IMR-90 (cell line): ENCODE data around the gene INPP5D. TPM values are rescaled to one million over a fixed set of nuclear protein-coding genes. Genes with fewer than 3 reads are reported as not detected.

ENCODE experiments used
- ATAC-seq: fragments of 200-7000 bp; cut with Tn5 transposase; 2 replicates; pipeline ENCODE4 v1.9.1; 2020; ENCODE audit warnings: low read depth, mild to moderate bottlenecking, moderate library complexity
- BruUV-seq: library from RNA; stranded (reverse); fragments of 400-500 nt; replicated peaks from 2 replicates; lab custom pipeline; 2021; lab: Mats Ljungman, UMichigan
- CTCF ChIA-PET: fragments of 300-600 bp; formaldehyde crosslinking; extraction: SDS; loops from one replicate; lab custom pipeline; 2021; ENCODE audit warnings: antibody characterized with exemption; lab: Yijun Ruan, JAX
- POLR2A ChIA-PET: fragments of 300-600 bp; sonication (Branson Sonifier 250); formaldehyde crosslinking; loops from one replicate; lab custom pipeline; 2022; ENCODE audit warnings: antibody characterized with exemption; ENCODE audit not compliant: unreplicated experiment; lab: Charles Lee
- DNase-seq: peaks from one replicate; pipeline ENCODE4 v3.0.0; 2013
- H2AFZ ChIP-seq: replicated peaks from 2 replicates; pipeline ENCODE3; 2013; ENCODE audit warnings: low read length, mild to moderate bottlenecking; ENCODE audit not compliant: poor library complexity
- H2AK5ac ChIP-seq: 2 replicates; pipeline ENCODE4 v1.6.1; 2013; ENCODE audit warnings: low read depth, low read length, inconsistent platforms
- H2AK9ac ChIP-seq: replicated peaks from 2 replicates; pipeline ENCODE3; 2013; ENCODE audit warnings: mild to moderate bottlenecking, low read depth, low read length, moderate library complexity; ENCODE audit not compliant: poor library complexity
- H2BK120ac ChIP-seq: 2 replicates; pipeline ENCODE4 v1.6.1; 2013; ENCODE audit warnings: low read depth, low read length, inconsistent platforms
- H2BK15ac ChIP-seq: 3 replicates; pipeline ENCODE4 v1.6.1; 2013; ENCODE audit warnings: low read depth, low read length, inconsistent platforms
- H2BK20ac ChIP-seq: 2 replicates; pipeline ENCODE4 v1.6.1; 2013; ENCODE audit warnings: low read depth, mild to moderate bottlenecking, inconsistent platforms, low read length, moderate library complexity
- H2BK5ac ChIP-seq: 2 replicates; pipeline ENCODE4 v1.6.1; 2013; ENCODE audit warnings: mild to moderate bottlenecking, low read depth, low read length, inconsistent platforms; ENCODE audit not compliant: poor library complexity, severe bottlenecking
- H3K14ac ChIP-seq: replicated peaks from 2 replicates; pipeline ENCODE4 v1.6.1; 2013; ENCODE audit warnings: low read depth, low read length, inconsistent platforms
- H3K18ac ChIP-seq: 2 replicates; pipeline ENCODE4 v1.6.1; 2013; ENCODE audit warnings: low read depth, low read length, control low read depth
- H3K23ac ChIP-seq: 2 replicates; pipeline ENCODE4 v1.6.1; 2013; ENCODE audit warnings: low read depth, low read length, inconsistent platforms
- H3K27ac ChIP-seq: 2 replicates; pipeline ENCODE4 v1.5.1; 2013; ENCODE audit warnings: mild to moderate bottlenecking, control low read depth, low read length; ENCODE audit not compliant: insufficient read depth
- H3K27me3 ChIP-seq: 2 replicates; pipeline ENCODE4 v1.6.1; 2013; ENCODE audit warnings: low read length; ENCODE audit not compliant: control insufficient read depth, insufficient read depth
- H3K36me3 ChIP-seq: 2 replicates; pipeline ENCODE4 v1.6.1; 2013; ENCODE audit warnings: low read length, mixed read lengths; ENCODE audit not compliant: control insufficient read depth, insufficient read depth
- H3K4ac ChIP-seq: 2 replicates; pipeline ENCODE4 v1.6.1; 2013; ENCODE audit warnings: low read depth, low read length, inconsistent platforms
- H3K4me1 ChIP-seq: 2 replicates; pipeline ENCODE4 v1.6.1; 2013; ENCODE audit warnings: low read length, mixed read lengths; ENCODE audit not compliant: control insufficient read depth, insufficient read depth
- H3K4me2 ChIP-seq: 2 replicates; pipeline ENCODE4 v1.6.1; 2013; ENCODE audit warnings: low read depth, mild to moderate bottlenecking, control low read depth, low read length, moderate library complexity
- H3K4me3 ChIP-seq: 2 replicates; pipeline ENCODE4 v1.5.1; 2013; ENCODE audit warnings: low read depth, mild to moderate bottlenecking, control low read depth, low read length, moderate library complexity; ENCODE audit not compliant: insufficient read depth
- H3K56ac ChIP-seq: 2 replicates; pipeline ENCODE4 v1.6.1; 2013; ENCODE audit warnings: low read length, inconsistent platforms; ENCODE audit not compliant: insufficient read depth; ENCODE audit errors: extremely low read depth
- H3K79me1 ChIP-seq, 2 experiments: 2 replicates each; pipeline ENCODE4 v1.6.1; 2013; ENCODE audit warnings: low read length in 2 of 2, inconsistent platforms in 1 of 2, low read depth in 1 of 2
- H3K9ac ChIP-seq: 2 replicates; pipeline ENCODE4 v1.6.1; 2013; ENCODE audit warnings: low read depth, low read length, control low read depth
- H3K9me1 ChIP-seq: 2 replicates; pipeline ENCODE4 v1.6.1; 2013; ENCODE audit warnings: low read length, inconsistent platforms; ENCODE audit not compliant: insufficient read depth
- H3K9me3 ChIP-seq: 2 replicates; pipeline ENCODE4 v1.6.1; 2013; ENCODE audit warnings: low read length; ENCODE audit not compliant: control insufficient read depth, insufficient read depth
- H4K20me1 ChIP-seq: 2 replicates; pipeline ENCODE4 v1.6.1; 2013; ENCODE audit warnings: low read length, inconsistent platforms; ENCODE audit not compliant: insufficient read depth
- H4K5ac ChIP-seq: 2 replicates; pipeline ENCODE4 v1.6.1; 2013; ENCODE audit warnings: mild to moderate bottlenecking, low read depth, low read length, control low read depth
- H4K8ac ChIP-seq, 2 experiments: 2 replicates each; pipeline ENCODE4 v1.6.1; 2013; ENCODE audit warnings: low read depth in 2 of 2, low read length in 2 of 2, control low read depth in 1 of 2, inconsistent platforms in 1 of 2
- H4K91ac ChIP-seq: 2 replicates; pipeline ENCODE4 v1.6.1; 2013; ENCODE audit warnings: low read depth, low read length, inconsistent platforms; ENCODE audit not compliant: insufficient read depth
- BHLHE40 ChIP-seq: fragments of 150-350 bp; IDR thresholded peaks from 2 replicates; pipeline ENCODE4 v1.6.1; 2016; ENCODE audit warnings: mild to moderate bottlenecking, low read depth, low read length
- CEBPB ChIP-seq: IDR thresholded peaks from 2 replicates; pipeline ENCODE4 v1.6.1; 2012; ENCODE audit warnings: low read depth, low read length, improper control_type of control experiment
- CTCF ChIP-seq: conservative IDR thresholded peaks from 2 replicates; pipeline ENCODE4 v1.5.1; 2012; ENCODE audit warnings: mild to moderate bottlenecking, low read depth, low read length, improper control_type of control experiment
- ELK1 ChIP-seq: fragments of 150-350 bp; IDR thresholded peaks from 2 replicates; pipeline ENCODE4 v1.6.1; 2016; ENCODE audit warnings: low read depth, mild to moderate bottlenecking, low read length, moderate library complexity, borderline replicate concordance
- MAFK ChIP-seq: IDR thresholded peaks from 2 replicates; pipeline ENCODE4 v1.6.1; 2012; ENCODE audit warnings: low read depth, low read length, improper control_type of control experiment
- RAD21 ChIP-seq: IDR thresholded peaks from 2 replicates; pipeline ENCODE4 v1.6.1; 2012; ENCODE audit warnings: low read length, improper control_type of control experiment
- RCOR1 ChIP-seq: IDR thresholded peaks from 2 replicates; pipeline ENCODE4 v1.6.1; 2012; ENCODE audit warnings: mild to moderate bottlenecking, low read length, improper control_type of control experiment; ENCODE audit not compliant: insufficient replicate concordance
- SMC3 ChIP-seq: fragments of 150-350 bp; IDR thresholded peaks from 2 replicates; pipeline ENCODE4 v1.6.1; 2016; ENCODE audit warnings: low read depth, mild to moderate bottlenecking, antibody characterized with exemption, low read length, moderate library complexity
- WGBS, 2 experiments: methylation state at CpG; one replicate each; pipeline versions ENCODE4 v1.1.5 to v1.1.7; 2013; ENCODE audit warnings: missing lambda C conversion rate in 2 of 2; ENCODE audit not compliant: insufficient read length in 1 of 2; ENCODE audit errors: extremely low coverage in 2 of 2; 5-methylcytosine and 5-hydroxymethylcytosine counted together
- dilution Hi-C: fragments of 300-500 bp; cut with HindIII; formaldehyde crosslinking; loops from one replicate; pipeline ENCODE4 v1.14.3; 2018; ENCODE audit warnings: low sequenced_read_pairs; ENCODE audit not compliant: unreplicated experiment
- in situ Hi-C: fragments of 300-500 bp; cut with MboI; formaldehyde crosslinking; loops from 3 replicates; pipeline ENCODE4 v1.14.3; 2019; ENCODE audit warnings: low sequenced_read_pairs, inconsistent platforms, mixed read lengths
- intact Hi-C: fragments of 100-400 bp; cut with micrococcal nuclease; formaldehyde crosslinking; loops from 2 replicates; pipeline ENCODE4 v1.10.0; 2022
- polyA plus RNA-seq, 3 experiments: library from polyadenylated mRNA; depleted of rRNA; stranded (reverse); fragments of >200 nt; gene quantifications; 2 replicates each; pipeline ENCODE4 v1.2.3, GENCODE V29; 2012; ENCODE audit warnings: low replicate concordance in 1 of 3
- total RNA-seq: library from RNA; depleted of rRNA; stranded (reverse); fragments of >200 nt; gene quantifications from 2 replicates; pipeline ENCODE4 v1.2.3, GENCODE V29; 2012

The INPP5D gene
- total and polyA plus RNA-seq, 2 of the 4 experiments (the other 2 are of a cell fraction), result 0.18 to 0.29 TPM

GRCh38 chr2:233081232-233081730 lies 21.1 kb downstream of the INPP5D start:
- Histone ChIP-seq H2BK20ac (no peak overlapping the region), H2AK5ac (no peak overlapping the region), H4K8ac (no peak overlapping the region), H3K56ac (no peak overlapping the region), H3K18ac (no peak overlapping the region), H3K4ac (no peak overlapping the region), H3K4me3 (no peak overlapping the region), H2AK9ac (no peak overlapping the region), H3K23ac (no peak overlapping the region), H3K36me3 (no peaks in the 10 kb centered on the region), H2BK15ac (no peak overlapping the region), H3K9ac (no peak overlapping the region), H3K4me1 (no peaks in the 10 kb centered on the region), H4K20me1 (no peaks in the 10 kb centered on the region), H3K79me1 (no peaks in the 10 kb centered on the region), H3K4me2 (no peak overlapping the region), H3K9me1 (no peaks in the 10 kb centered on the region), H2BK5ac (no peak overlapping the region), H3K14ac (no peak overlapping the region), H2BK120ac (no peak overlapping the region), H4K91ac (no peak overlapping the region), H4K5ac (no peak overlapping the region), H2AFZ (no peak overlapping the region), H3K27ac (no peak overlapping the region), H3K27me3 (peaks cover 11% of the 10 kb centered on the region), H3K9me3 (no peaks in the 10 kb centered on the region)
- WGBS, 2 experiments, result 80% methylated on average over 1 of the region's 9 CpGs; no CpG with 5 or more reads in 1 of the 2 experiments
- ATAC-seq, result no peak
- intact Hi-C loops, result no loop called here
- dilution Hi-C loops, result no loop called here
- ChIA-PET POLR2A (no interaction called here), CTCF (no interaction called here)
- in situ Hi-C loops, result no loop called here
- no peak for DNase-seq
- BruUV-seq, result no TSS peak
- TF ChIP-seq MAFK, result no peak
- TF ChIP-seq ELK1, result no peak
- no peak for TF ChIP-seq RCOR1
- no peak for TF ChIP-seq RAD21
- TF ChIP-seq BHLHE40, result no peak
- TF ChIP-seq SMC3, result no peak
- TF ChIP-seq CTCF, result no peak
- TF ChIP-seq CEBPB, result no peak
